Inflammatory macrophage (primary cell): Measurements from ENCODE around the gene CLEC9A.

Experiments
- DNase-seq, 2 donors: peaks; one replicate each; pipeline ENCODE4 v3.0.0-alpha.2; 2020 to 2022
- total RNA-seq, 18 experiments: gene quantifications; one replicate each; lab custom pipeline; 2026; ENCODE audit warnings: mixed read lengths in 6 of 18, inconsistent platforms in 2 of 18; lab: John Stamatoyannopoulos, UW

CLEC9A gene
- 0 to 0.41 (median 0.13) reads per million in 18 experiments for total RNA-seq

DNA sequence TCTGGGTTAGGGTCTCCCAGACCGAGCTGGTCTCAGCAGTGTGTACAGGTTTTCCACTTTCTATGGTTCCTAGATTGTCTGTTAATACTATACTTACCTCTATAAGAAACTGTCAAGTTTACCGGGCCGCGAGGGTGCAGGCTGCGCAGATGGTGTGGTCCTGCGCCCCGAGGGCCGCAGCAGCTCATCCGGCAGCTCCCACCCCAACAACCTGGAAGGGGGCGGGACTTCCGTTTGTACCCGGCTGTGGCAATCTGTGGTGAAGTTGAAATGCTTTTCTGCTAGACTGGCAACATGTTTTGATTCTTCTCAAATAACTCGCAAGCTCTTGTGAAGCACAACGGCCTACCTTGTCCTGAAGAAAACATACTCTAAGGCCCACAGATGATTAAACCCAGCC lies at the start of gene CLEC9A:
TSS of gene CLEC9A (plus strand) at position 237 of the 400 bp plus-strand sequence. CDS start 22,006 bp downstream, outside the sequence.
- DNase-seq, result no peak

DNA sequence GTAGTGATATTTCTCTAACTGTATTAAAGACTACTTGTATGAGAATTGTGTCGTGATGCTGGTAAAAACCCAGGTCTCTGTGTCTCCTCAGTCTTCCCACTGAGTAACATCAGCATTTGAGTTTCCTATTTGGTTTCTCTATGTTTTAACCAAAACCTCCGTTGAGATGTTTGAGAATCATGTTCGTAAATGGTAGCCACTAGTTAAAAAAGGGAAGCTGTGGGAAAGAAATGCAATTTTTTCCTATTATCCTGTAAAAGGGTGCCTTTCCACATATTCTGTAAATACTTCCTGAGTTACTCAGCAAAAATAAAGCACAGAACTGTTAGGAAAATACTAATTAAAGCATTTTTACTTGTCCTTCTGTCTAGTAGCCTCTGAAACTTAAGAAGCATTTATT lies 38.6 kb upstream of the CLEC9A start:
- DNase-seq, result peak; percentile 21 to 65

DNA sequence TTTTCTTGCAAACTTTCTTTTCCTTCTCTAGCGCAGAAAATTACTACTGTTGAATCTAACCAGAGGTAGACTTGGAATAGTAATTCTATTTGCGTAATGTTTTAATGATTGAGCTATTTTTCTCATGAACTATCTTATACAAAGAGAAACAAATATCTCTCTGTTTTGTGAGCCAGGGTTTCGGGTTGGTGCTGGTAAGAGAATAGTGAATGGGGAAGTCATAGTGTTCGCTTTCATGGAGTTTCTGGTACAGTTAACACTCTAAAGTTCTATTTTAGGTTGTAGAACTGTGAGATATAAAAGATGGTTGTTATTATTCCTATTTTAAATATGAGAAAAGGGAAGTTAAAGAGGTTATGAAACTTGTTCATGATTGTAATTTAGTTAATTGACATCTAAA lies 38.2 kb upstream of the CLEC9A start:
- no peak for DNase-seq

DNA sequence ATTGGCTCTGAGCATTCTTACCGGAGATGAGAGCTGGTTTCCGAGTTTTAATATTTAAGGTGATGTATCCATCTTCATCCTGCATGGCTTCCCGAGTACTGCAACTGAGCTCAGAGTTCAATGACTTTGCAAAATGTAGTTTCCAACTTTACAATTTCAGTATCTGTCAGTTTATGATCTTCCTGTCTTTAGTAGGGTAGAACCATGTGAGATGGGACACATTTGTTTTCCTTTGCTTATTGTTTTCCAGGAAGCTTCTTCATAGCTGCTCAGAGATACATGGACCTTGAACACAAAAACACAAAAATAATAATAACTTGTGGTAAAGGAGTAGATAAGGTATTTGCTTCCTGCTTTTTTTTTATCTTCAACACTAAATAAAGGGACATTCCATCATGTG lies 31.5 kb upstream of the CLEC9A start, which contains the start of gene CLEC1B:
TSS of gene CLEC1B (minus strand) at position 106 of the 400 bp plus-strand sequence. CDS start at position 85, 21 bp downstream.
- DNase-seq, result no peak

DNA sequence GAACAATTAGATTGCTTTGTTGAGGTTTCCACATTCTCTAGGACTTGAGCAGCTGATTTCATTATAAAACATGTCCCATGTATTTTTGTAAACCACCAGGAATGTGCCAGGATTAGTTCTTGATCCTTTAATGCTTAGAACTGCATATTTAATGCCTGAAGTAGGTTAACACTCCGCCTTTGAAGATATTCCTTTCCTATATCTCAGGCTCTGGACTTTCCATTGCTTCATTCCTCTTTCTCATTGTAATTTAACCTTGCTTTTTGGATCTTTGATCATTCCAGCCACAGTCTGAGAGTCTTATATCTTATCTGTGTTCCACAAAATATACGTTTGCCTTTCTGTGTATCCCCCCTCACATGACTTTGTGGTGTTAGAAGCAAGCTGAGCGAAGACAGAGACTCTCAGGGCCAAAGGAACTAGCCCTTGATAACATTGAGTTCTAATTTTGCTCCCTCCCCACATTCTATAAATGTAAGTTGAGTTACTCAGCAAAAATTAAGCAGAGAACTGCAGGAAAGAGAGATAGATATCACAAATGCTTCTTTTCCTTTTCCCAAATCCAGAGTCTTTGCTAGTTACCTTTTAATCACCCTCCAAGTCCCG lies 29.2 kb upstream of the CLEC9A start:
- DNase-seq, result no peak

DNA sequence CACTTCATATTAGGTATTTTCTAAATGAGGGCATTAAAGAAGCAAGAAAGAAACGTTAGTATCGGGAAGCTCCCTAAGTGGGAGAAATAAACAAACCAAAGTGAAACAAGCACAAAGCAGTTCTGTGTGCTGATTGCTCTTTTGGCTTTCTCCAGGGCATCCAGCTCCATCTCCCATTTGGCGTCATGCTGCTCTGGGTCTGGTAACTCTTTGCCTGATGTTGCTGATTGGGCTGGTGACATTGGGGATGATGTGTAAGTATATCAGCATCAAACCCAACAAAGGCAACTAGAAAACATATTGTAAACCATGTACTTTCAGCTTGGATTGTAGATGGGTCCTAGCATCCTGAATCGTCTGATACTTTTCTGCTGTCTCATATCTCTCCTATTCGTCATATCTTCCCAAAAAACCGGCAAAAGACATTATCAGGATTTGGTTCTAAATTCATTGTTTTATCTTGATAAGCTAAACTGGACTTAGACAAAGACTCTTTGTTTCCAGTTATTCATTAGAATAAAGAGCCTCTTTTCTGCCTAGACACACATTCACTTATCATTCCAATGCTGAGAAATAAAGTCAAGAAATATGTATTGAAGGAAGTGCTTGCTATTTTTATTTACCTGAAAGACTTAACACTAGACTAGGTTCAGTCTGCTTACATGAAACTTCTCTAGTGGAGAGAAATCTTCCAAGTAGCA lies 17.7 kb upstream of the CLEC9A start:
- DNase-seq, result no peak

DNA sequence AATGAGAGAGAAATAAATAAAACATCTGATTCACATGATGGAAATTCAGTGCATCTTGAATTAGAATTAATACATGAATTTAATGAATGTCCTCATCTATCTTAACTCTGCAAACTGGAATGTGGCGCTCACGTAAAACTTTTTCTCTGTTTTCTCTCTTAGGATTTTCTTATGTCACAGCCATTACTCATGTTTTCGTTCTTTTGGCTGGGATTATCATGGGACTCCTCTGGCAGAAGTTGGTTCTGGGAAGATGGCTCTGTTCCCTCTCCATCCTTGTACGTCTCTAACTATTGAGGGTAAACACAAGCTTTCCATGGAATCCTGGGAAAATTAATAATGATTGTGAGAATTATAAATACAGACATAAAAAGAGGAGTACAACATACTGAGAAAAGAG lies 15.0 kb upstream of the CLEC9A start:
- DNase-seq, result no peak

DNA sequence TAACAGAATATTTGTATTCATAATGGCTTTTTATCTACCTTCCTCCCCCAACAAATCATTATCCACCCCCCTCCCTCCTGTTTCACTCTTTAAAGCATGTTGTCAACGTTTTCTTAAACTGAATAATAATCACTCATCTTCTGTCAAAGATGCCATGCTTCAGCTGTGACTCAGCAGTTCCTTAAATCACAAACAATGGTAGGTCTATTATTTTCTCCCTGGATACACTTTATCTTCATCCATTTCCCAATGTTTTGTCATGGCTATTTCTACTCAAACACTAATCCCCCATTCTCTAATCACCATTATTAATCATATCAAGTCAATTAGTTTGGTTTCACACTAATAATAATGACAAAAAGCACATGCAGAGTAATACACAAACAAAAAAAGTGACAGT lies 13.6 kb upstream of the CLEC9A start:
- DNase-seq, result no peak

DNA sequence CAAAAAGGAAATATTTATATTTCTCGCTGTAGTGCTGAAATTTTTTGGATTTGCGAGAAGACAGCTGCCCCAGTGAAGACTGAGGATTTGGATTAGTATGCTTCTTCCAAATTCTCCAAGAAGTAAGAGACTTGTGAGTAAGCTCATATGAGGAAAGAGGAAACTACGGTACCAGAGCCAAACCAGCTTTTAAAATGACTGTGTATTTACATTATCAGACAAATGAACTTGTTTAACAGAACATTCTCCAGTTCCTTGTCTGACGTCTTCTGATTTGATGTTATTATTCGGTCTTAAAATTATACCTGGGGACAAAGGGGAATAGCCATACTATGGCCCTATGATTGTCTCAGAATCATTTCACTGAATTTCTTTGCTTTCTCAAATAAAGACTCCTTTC lies 12.1 kb upstream of the CLEC9A start:
- peak; percentile 54 to 72 for DNase-seq

DNA sequence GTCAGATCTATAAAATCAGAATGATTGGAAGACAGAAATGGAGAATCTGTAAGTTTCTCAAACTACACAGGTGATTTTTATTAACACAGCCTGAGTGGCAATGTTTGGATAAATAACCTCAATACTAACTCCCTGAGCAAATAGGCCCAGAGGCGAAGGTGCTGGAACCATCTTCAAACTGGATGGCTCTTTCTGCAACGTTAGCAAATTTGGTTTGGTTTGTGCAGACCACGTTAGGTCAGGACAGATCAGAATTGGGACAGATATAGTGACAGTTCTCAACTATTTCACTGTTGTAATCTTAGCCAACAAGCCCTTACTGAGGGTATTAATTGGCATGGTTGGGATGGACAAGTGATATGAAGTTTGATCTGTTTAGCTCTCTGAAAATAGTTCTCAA lies 9.1 kb upstream of the CLEC9A start:
- no peak for DNase-seq

DNA sequence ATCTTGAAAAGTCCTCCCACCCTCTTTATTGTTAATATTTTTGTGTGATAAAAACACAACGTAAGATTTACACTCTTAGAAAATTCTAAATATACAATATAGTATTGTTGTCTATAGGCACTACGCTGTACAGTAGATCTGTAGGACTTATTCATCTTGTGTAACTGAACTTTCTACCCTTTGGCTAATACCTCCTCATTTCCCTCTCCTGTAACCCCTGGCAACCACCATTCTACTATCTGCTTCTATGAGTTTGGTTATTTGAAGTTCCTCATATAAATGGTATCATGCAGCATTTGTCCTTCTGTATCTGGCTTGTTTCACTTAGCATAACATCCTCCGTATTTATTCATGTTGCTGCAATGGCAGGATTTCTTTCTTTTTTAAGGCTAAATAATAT lies 5.2 kb upstream of the CLEC9A start:
- DNase-seq, result peak; percentile 26 to 69

DNA sequence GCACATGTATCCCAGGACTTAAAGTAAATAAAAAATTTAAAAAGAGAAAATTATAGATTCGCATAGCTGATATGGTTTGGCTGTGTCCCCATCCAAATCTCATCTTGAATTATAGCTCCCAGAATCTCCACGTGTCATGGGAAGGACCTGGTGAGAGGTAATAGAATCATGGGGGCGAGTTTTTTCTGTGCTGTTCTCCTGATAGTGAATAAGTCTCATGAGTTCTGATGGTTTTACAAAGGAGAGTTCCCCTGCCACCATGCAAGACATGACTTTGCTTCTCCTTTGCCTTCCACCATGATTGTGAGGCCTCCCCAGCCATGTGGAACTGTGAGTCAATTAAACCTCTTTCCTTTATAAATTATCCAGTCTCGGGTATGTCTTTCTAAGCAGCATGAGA lies 3.8 kb upstream of the CLEC9A start:
- DNase-seq, result peak; percentile 32 to 58

DNA sequence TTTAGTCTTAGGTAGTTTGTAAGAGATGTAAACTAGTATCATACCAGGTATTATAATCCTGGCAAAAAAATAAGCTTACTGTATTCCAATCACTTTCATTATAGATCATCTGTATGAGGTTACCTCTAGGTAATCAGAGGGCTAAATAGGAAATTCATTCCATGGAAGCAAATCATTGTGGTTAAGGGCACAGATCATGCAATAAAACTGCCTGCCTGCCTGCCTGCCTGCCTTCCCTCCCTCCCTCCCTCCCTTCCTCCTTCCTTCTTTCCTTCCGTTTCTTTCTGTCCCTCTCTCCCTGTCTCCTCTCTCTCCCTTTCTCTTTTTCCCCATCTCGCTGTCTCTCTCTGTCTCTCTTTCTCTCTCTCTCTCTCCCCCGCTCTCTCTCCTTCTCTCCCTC lies 3.2 kb upstream of the CLEC9A start:
- DNase-seq, result no peak

DNA sequence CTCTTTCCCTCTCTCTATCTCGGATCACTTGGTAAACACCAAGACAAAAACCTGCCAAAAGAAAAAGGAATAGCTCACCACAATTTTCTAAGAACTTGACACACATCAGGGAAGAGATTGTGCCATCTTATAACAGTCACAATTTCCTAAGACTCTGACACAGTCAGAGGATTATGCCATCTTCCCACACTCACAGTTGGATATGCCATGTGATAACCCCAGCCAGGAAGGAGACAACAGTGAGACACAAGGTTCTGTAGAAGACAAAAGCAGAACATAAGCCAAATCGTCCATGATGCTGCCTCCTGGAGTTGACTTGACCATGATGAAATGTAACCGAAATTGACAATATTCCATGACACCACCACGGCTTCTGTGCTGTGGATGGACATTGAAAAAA lies 2.8 kb upstream of the CLEC9A start:
- peak; percentile 96 to 99 for DNase-seq

DNA sequence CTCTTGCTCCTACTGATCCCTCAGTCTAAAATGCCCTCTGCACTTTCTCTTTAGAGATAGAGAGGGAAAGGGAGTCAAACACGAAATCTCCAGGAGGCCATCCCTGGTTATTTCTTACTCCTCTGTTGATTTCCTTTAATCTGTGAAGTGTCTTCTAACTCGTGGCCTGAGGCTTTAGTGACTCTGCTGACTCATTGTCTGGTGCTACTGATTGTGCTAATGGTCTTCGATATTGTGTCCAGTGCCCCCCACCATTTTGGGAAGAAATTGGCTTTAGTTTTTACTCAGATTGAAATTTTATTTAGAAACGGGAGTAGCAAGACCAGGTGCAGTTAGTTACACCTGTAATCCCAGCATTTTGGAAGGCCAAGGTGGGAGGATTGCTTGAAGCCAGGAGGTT lies 839 bp downstream of the CLEC9A start:
- DNase-seq, result peak; percentile 33 to 58

DNA sequence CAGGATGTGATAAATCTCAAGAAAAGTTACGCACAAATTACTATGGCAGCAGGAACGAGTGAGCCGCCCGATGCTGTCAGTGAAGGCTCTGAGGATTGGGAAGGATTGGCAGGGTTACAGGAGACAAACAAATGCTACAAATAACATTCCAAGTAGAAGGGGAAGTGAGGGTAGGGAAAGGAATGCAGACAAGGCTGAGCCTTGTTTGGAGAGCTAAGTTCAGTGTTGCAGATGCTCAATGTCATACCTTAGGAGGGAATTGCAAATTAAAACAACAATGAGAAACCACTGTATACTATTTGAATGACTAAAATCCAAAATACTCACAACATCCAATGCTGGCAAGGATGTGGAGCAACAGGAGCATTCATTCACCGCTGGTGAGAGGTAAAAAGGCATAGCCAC lies 1.3 kb downstream of the CLEC9A start:
- DNase-seq, result no peak

DNA sequence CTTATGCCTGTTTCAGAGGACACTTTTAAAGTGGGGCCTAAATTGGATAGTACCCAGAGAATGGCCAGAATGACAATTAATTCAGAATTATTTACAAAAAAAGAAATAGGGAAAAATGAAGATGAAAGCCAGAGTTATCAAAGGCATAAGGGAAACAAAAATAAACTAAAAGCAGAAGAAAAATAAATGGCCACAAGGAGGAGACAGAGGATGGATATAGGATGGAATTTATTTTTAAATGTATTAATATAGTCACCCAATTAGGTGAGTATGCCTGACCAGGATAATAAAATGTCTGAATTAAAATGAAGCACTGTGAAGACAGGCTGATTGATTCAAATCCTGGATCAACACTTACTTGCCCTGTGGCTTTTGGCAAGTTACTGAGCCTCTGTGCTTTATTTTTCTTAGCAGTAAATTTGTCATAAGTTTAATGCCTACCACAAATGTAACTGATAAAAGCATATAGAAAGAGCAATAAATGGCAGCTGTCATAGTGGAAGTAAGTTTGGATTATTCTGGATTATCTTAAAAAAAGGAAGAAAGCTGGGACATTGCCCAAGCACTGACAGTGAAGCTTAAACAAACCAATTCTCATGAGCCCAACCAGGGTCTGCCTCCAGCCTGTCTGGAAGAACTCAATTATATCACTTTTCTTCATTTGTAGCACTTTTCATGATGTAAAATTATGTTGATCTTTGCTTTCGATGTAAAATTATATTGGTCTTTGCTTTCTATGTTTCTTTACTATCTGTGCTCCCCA lies 3.5 kb downstream of the CLEC9A start:
- DNase-seq, result peak; percentile 32 to 74

DNA sequence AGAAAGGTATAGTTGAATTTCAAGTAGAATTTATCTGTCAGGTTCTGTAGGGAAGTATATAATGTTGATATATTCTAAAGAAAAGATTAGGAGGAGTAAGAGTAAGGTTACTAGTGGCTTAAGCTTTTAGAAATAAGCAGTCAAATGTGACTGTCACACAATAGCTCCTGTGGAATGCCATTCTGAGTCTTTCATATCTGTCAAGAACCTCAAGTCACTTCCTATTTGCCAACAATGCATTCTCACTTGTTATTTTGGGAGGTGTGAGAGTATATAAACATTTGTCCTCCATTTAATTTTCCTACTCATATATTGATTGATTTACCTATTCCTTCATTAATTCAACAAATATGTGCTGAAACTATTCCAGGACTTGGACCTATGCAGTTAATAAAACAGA lies 11.7 kb downstream of the CLEC9A start:
- no peak for DNase-seq

DNA sequence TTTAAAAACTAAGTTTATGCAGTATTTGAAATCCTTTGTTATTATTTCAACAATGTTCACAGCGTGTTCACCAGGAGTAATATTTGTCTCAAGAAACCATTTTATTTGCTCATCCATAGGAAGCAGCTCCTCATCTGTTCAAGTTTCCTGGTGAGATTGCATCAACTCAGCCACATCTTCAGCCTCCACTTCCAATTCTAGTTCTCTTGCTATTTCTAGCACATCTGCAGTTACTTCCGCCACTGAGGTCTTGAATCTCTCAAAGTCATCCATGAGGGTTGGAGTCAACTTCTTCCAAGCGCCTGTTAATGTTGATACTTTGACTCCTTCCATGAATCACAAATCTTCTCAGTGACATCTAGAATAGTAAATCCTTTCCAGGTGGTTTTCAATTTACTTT lies 18.0 kb downstream of the CLEC9A start:
- peak; percentile 58 for DNase-seq

DNA sequence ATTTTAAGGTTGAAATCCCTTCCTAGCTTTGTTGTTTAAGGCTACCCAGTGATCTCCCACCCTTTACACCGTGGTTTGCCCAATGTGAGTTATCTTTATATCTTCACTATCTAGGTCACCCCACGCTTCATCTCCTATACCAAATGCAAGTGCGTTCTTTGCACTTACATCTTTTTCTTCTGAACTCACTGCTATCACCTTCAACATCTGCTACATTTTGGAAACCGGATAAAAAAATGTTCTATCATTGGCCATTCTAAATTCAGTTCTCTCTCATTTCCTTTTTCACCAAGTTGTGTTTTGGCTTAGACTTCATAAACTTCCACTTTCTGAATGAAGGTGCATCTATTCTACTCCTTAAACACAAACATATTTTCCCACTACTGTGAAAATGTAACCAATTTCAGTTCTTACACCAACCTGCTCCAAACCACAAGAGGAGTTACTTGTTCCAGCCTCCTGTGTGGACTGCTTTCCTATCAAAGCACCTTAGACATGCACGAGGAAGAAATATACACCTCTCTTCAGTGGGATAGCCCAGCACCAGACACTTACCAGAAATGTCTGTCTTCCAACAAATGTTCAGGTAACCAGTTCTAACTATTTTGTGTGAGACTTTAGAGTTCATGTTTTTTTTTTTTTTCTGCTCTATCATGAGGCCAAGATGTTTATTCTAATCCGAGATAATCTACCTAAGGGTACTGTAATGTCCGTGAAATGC lies 21.9 kb downstream of the CLEC9A start:
- no peak for DNase-seq

DNA sequence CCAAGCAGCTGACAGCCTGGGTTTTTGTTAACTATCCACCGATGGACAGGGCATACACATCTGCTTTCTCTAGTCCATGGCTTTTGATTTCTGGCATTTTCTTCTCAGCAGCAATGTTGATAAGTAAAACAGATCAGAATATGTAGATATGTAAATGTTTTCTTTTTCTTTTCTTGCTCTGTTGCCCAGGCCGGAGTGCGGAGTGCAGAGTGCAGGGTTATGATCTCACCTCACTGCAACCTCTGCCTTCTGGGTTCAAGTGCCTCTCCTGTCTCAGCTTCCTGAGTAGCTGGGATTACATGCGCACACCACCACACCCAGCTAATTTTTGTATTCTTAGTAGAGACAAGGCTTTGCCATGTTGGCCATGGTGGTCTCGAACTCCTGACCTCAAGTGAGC lies 27.9 kb downstream of the CLEC9A start:
- no peak for DNase-seq

DNA sequence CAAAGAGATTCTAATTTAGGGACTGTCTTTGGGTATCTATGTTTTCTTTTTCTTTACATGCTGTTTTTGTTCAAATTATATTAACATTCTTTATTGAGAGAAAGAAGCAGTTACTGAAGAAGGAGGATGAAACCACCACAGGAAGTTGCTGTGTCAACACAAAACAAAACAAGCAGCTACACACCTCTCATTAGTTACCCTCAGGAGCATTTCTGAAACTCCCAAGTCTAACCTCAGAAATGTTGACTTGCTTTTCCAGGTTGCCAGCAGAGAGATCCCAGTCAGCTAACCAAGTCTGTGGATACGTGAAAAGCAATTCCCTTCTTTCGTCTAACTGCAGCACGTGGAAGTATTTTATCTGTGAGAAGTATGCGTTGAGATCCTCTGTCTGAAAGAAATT lies 34.8 kb downstream of the CLEC9A start:
- no peak for DNase-seq

DNA sequence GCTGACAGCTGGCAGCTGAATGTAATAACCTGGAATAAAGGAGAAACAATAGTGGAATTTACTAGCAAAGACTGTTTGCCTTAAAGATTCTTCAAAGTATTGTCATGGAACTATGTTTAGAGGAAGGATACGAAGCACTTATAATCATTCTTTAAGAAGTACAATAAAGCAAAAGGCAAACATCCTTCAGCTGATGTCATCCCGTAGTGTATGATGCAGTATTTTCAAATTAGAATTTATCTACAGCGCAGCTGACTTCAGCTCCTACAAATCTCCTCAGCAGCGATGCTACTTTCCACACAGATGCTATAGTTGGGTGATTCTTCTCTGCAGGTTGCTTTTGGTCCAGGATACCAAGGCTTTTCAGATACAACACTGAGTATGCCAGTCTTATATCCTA lies 36.8 kb downstream of the CLEC9A start:
- no peak for DNase-seq
